ENCODE results near the gene LSP1.

GRCh38 chr11:1869427-1870325 lies 16.8 kb downstream of the LSP1 start:
- TF ChIP-seq POLR2A (IDR thresholded peaks at IDR 0.05) (no peak), CTCF (IDR thresholded peaks at IDR 0.05) (no peak), EP300 (IDR thresholded peaks at IDR 0.05) (no peak)

All from sigmoid colon (tissue), 4 donors.